HG03439 (cell line): ENCODE data around the gene SH3BGRL3.
"Not testable (repeated sequence)": the region's sequence is repeated elsewhere in the genome, so short reads cannot be mapped to it uniquely, and the experiment has no call there.

Source experiments
- ATAC-seq: cut with Tn5 transposase; IDR thresholded peaks from one replicate; pipeline ENCODE4 v1.9.1; 2021; ENCODE audit warnings: mild to moderate bottlenecking, moderate library complexity; ENCODE audit not compliant: unreplicated experiment

The SH3BGRL3 gene

GRCh38 chr1:26314501-26314900 lies 34.6 kb downstream of the SH3BGRL3 start:
- no peak for ATAC-seq

GRCh38 chr1:26315874-26316850 lies 36.3 kb downstream of the SH3BGRL3 start:
- no peak for ATAC-seq

- ATAC-seq = no peak
Measured at GRCh38 chr1:26317146-26317545, 37.3 kb downstream of the SH3BGRL3 start.

GRCh38 chr1:26317612-26318337 lies 37.9 kb downstream of the SH3BGRL3 start, which contains the start of gene CD52:
TSS of gene CD52 (plus strand) at chr1:26317958. CDS start at chr1:26318018, 60 bp downstream.
- no peak for ATAC-seq

GRCh38 chr1:26318338-26319064 lies 38.6 kb downstream of the SH3BGRL3 start:
- ATAC-seq = no peak

GRCh38 chr1:26320896-26321295 lies 41.0 kb downstream of the SH3BGRL3 start:
- ATAC-seq = no peak

- ATAC-seq = no peak
Measured at GRCh38 chr1:26321315-26322041, 41.6 kb downstream of the SH3BGRL3 start.

GRCh38 chr1:26322042-26322331 lies 42.1 kb downstream of the SH3BGRL3 start:
- ATAC-seq = no peak

GRCh38 chr1:26323382-26323781 lies 43.5 kb downstream of the SH3BGRL3 start:
- ATAC-seq = no peak

GRCh38 chr1:26324550-26324949 lies 44.7 kb downstream of the SH3BGRL3 start:
- no peak for ATAC-seq

- ATAC-seq = no peak
Measured at GRCh38 chr1:26327956-26328362, 48.1 kb downstream of the SH3BGRL3 start.

GRCh38 chr1:26328597-26328996 lies 48.7 kb downstream of the SH3BGRL3 start:
- no peak for ATAC-seq

- ATAC-seq = not testable (repeated sequence)
Measured at GRCh38 chr1:26329380-26329779, 49.5 kb downstream of the SH3BGRL3 start.

GRCh38 chr1:26330276-26330675 lies 50.4 kb downstream of the SH3BGRL3 start:
- ATAC-seq = no peak
